GM12891 (cell line): Measurements from ENCODE around the gene BCL6.
A peak's percentile ranks its signal among the peaks of the same experiment; 100 is the strongest.

Source experiments
- DNase-seq: peaks from one replicate; pipeline ENCODE4 v3.0.0; 2011; ENCODE audit warnings: low spot score; ENCODE audit not compliant: insufficient read length
- FAIRE-seq: peaks from 2 replicates; lab custom pipeline; 2011; peaks lifted over from hg19 to GRCh38; lab: Jason Lieb, UNC
- PAX5 ChIP-seq: IDR thresholded peaks from 2 replicates; pipeline ENCODE4 v1.6.1; 2011; ENCODE audit warnings: low read length, moderate library complexity, mild to moderate bottlenecking; ENCODE audit not compliant: insufficient read depth, severe bottlenecking
- POLR2A ChIP-seq: IDR thresholded peaks from 2 replicates; pipeline ENCODE4 v1.6.1; 2011; ENCODE audit warnings: low read depth, low read length, control low read depth
- POLR2AphosphoS5 ChIP-seq: IDR thresholded peaks from 2 replicates; pipeline ENCODE4 v1.6.1; 2011; ENCODE audit warnings: low read depth, low read length, control low read depth
- POU2F2 ChIP-seq: IDR thresholded peaks from 2 replicates; pipeline ENCODE4 v1.6.1; 2011; ENCODE audit warnings: low read depth, mild to moderate bottlenecking, control low read depth, low read length, moderate library complexity
- SPI1 ChIP-seq: IDR thresholded peaks from 2 replicates; pipeline ENCODE4 v1.6.1; 2011; ENCODE audit warnings: low read depth, low read length, control low read depth
- TAF1 ChIP-seq: IDR thresholded peaks from 2 replicates; pipeline ENCODE4 v1.6.1; 2011; ENCODE audit warnings: low read depth, low read length, control low read depth

BCL6 gene

GRCh38 chr3:187746059-187746441 lies 782 bp upstream of the BCL6 start:
- FAIRE-seq (no peak), DNase-seq (no peak)
- no peak for TF ChIP-seq POU2F2
- no peak for TF ChIP-seq PAX5
- no peak for TF ChIP-seq POLR2AphosphoS5
- no peak for TF ChIP-seq SPI1
- no peak for TF ChIP-seq TAF1
- no peak for TF ChIP-seq POLR2A

- no peak for TF ChIP-seq POLR2A
- no peak for TF ChIP-seq TAF1
- TF ChIP-seq SPI1, result no peak
- TF ChIP-seq PAX5, result no peak
- TF ChIP-seq POLR2AphosphoS5, result no peak
- FAIRE-seq, result no peak
- no peak for DNase-seq
Measured at GRCh38 chr3:187744169-187745151, 808 bp downstream of the BCL6 start.

- DNase-seq (no peak), FAIRE-seq (no peak)
- TF ChIP-seq PAX5 (no peak), POU2F2 (no peak), TAF1 (no peak), POLR2A (no peak), POLR2AphosphoS5 (no peak), SPI1 (no peak)
Measured at GRCh38 chr3:187743195-187744141, 1.8 kb downstream of the BCL6 start.

- FAIRE-seq (no peak), DNase-seq (no peak)
- TF ChIP-seq TAF1 (no peak), PAX5 (no peak), POLR2AphosphoS5 (no peak), SPI1 (no peak), POU2F2 (no peak), POLR2A (no peak)
Measured at GRCh38 chr3:187742351-187743171, 2.7 kb downstream of the BCL6 start.

- DNase-seq (no peak), FAIRE-seq (no peak)
- TF ChIP-seq PAX5 (no peak), TAF1 (no peak), SPI1 (no peak)
Measured at GRCh38 chr3:187741403-187742350, 3.6 kb downstream of the BCL6 start.

- DNase-seq, result no peak
- FAIRE-seq, result no peak
- TF ChIP-seq SPI1, result no peak
Measured at GRCh38 chr3:187740421-187741399, 4.6 kb downstream of the BCL6 start.

GRCh38 chr3:187739561-187740332 lies 5.5 kb downstream of the BCL6 start:
- DNase-seq, result peak; percentile 57
- no peak for FAIRE-seq
- TF ChIP-seq POLR2A, result no peak
- TF ChIP-seq PAX5, result no peak
